Activated T-helper 17 cell treated with anti-CD3 and anti-CD28 coated beads, Interleukin-2, amount 50 U/mL, for 72 hours (primary cell): ENCODE results near the gene IL20RB. TPM values are rescaled to one million over a fixed set of nuclear protein-coding genes. Genes with fewer than 3 reads are reported as not detected.

Experiments used
- total RNA-seq, 2 donors: library from RNA; stranded (reverse); gene quantifications; one replicate each; pipeline ENCODE4 v1.2.3, GENCODE V29; 2022

The IL20RB gene
- total RNA-seq, 2 donors from 2014 or later = 1.6 to 3.7 TPM

Other genes with a start within 250 kb of the IL20RB start
- 10 to 100 TPM; 48.0 to 62.3 TPM for gene STAG1, start 205.6 kb upstream of the IL20RB start, total RNA-seq
- 1 to 10 TPM; 3.4 to 9.6 TPM for gene SLC35G2, start 138.9 kb upstream of the IL20RB start, total RNA-seq
- gene NCK1, start 95.8 kb upstream of the IL20RB start, total RNA-seq = 10 to 100 TPM; 37.5 to 41.6 TPM